GM23338 (cell line): ENCODE data around the gene HSPG2. TPM values are rescaled to one million over a fixed set of nuclear protein-coding genes. Genes with fewer than 3 reads are reported as not detected.
A peak's percentile ranks its signal among the peaks of the same experiment; 100 is the strongest.

Source experiments
- ATAC-seq: fragments of 200-7000 bp; cut with Tn5 transposase; 3 replicates; pipeline ENCODE4 v1.9.1; 2020
- DNase-seq: peaks from one replicate; pipeline ENCODE4 v3.0.0-alpha.2; 2015; ENCODE audit warnings: low spot score
- H2AFZ ChIP-seq: fragments of 200-600 bp; sonication (generic); 2 replicates; pipeline ENCODE4 v1.8.0; 2016; ENCODE audit warnings: antibody characterized with exemption, mild to moderate bottlenecking, moderate library complexity
- H3F3A ChIP-seq: fragments of 200-600 bp; sonication (generic); replicated peaks from 2 replicates; pipeline ENCODE4 v1.8.0; 2017; ENCODE audit warnings: antibody characterized with exemption, mixed run types, low read depth
- H3K27ac ChIP-seq: fragments of 200-600 bp; sonication (generic); 2 replicates; pipeline ENCODE4 v1.6.1; 2016; ENCODE audit warnings: low read depth
- H3K27me3 ChIP-seq: fragments of 200-600 bp; sonication (generic); 2 replicates; pipeline ENCODE4 v1.8.0; 2016; ENCODE audit warnings: mild to moderate bottlenecking, mixed run types, moderate library complexity; ENCODE audit not compliant: insufficient read depth
- H3K36me3 ChIP-seq: fragments of 200-600 bp; sonication (generic); 2 replicates; pipeline ENCODE4 v1.8.0; 2016; ENCODE audit warnings: mild to moderate bottlenecking; ENCODE audit not compliant: insufficient read depth
- H3K4me1 ChIP-seq: fragments of 200-600 bp; sonication (generic); 2 replicates; pipeline ENCODE4 v1.8.0; 2016; ENCODE audit warnings: mild to moderate bottlenecking, moderate library complexity; ENCODE audit not compliant: insufficient read depth
- H3K4me2 ChIP-seq: fragments of 200-600 bp; sonication (generic); 2 replicates; pipeline ENCODE4 v1.7.1; 2017; ENCODE audit warnings: mixed run types
- H3K4me3 ChIP-seq: fragments of 200-600 bp; sonication (generic); 2 replicates; pipeline ENCODE4 v1.6.1; 2016; ENCODE audit warnings: mixed run types
- H3K79me2 ChIP-seq: fragments of 200-600 bp; sonication (generic); replicated peaks from 2 replicates; pipeline ENCODE4 v1.8.0; 2017; ENCODE audit warnings: mild to moderate bottlenecking; ENCODE audit not compliant: insufficient read depth
- H3K9me2 ChIP-seq: fragments of 200-600 bp; sonication (generic); 2 replicates; pipeline ENCODE4 v1.8.0; 2017; ENCODE audit not compliant: insufficient read depth
- H4K20me1 ChIP-seq: fragments of 200-600 bp; sonication (generic); replicated peaks from 2 replicates; pipeline ENCODE4 v1.8.0; 2017; ENCODE audit warnings: mild to moderate bottlenecking; ENCODE audit not compliant: insufficient read depth
- H3K27ac Mint-ChIP-seq: 2 replicates; pipeline ENCODE4 v1.8.0; 2020; ENCODE audit warnings: inconsistent platforms, mild to moderate bottlenecking, moderate library complexity, mixed read lengths
- H3K27me3 Mint-ChIP-seq: 3 replicates; pipeline ENCODE4 v1.8.0; 2022; ENCODE audit warnings: low read depth, mild to moderate bottlenecking, moderate library complexity, mixed read lengths, inconsistent platforms; ENCODE audit not compliant: insufficient read depth, poor library complexity
- H3K36me3 Mint-ChIP-seq: 3 replicates; pipeline ENCODE4 v1.8.0; 2021; ENCODE audit warnings: low read depth, mild to moderate bottlenecking, inconsistent platforms, moderate library complexity, mixed read lengths
- H3K4me1 Mint-ChIP-seq: 3 replicates; pipeline ENCODE4 v1.8.0; 2020; ENCODE audit warnings: mild to moderate bottlenecking, inconsistent platforms, mixed read lengths
- H3K4me3 Mint-ChIP-seq: 3 replicates; pipeline ENCODE4 v1.8.0; 2021; ENCODE audit warnings: moderate library complexity, mild to moderate bottlenecking, inconsistent platforms, mixed read lengths
- H3K9me3 Mint-ChIP-seq: 3 replicates; pipeline ENCODE4 v1.8.0; 2020; ENCODE audit warnings: moderate library complexity, mild to moderate bottlenecking, inconsistent platforms, mixed read lengths
- CREB1 ChIP-seq: fragments of 250-450 bp; sonication (Bioruptor Pico); IDR thresholded peaks from 2 replicates; pipeline ENCODE4 v1.5.0; 2020; ENCODE audit warnings: low read depth, mild to moderate bottlenecking, moderate library complexity
- CTCF ChIP-seq, 2 experiments: fragments of 200-600 bp in 1 of 2; sonication (generic) in 1 of 2; conservative IDR thresholded peaks; 2 replicates each; pipeline versions ENCODE4 v1.5.1 to v1.6.1; 2016 to 2017; ENCODE audit warnings: antibody characterized with exemption in 2 of 2, low read depth in 2 of 2, mild to moderate bottlenecking in 2 of 2, moderate library complexity in 1 of 2
- ETS1 ChIP-seq: IDR thresholded peaks from 2 replicates; pipeline ENCODE4 v1.6.1; 2016; ENCODE audit warnings: antibody characterized with exemption
- EZH2 ChIP-seq: fragments of 200-600 bp; sonication (generic); IDR thresholded peaks from one replicate; pipeline ENCODE4 v1.8.0; 2017; ENCODE audit warnings: antibody characterized with exemption, mild to moderate bottlenecking, low read depth; ENCODE audit not compliant: unreplicated experiment
- EZH2phosphoT487 ChIP-seq: fragments of 200-600 bp; sonication (generic); IDR thresholded peaks from one replicate; pipeline ENCODE4 v1.8.1; 2018; ENCODE audit warnings: antibody characterized with exemption; ENCODE audit not compliant: unreplicated experiment
- JUNB ChIP-seq: IDR thresholded peaks from one replicate; pipeline ENCODE4 v1.6.1; 2016; ENCODE audit warnings: antibody characterized with exemption; ENCODE audit not compliant: unreplicated experiment
- NANOG ChIP-seq: IDR thresholded peaks from 2 replicates; pipeline ENCODE4 v1.6.1; 2016; ENCODE audit warnings: antibody characterized with exemption, borderline replicate concordance
- POLR2AphosphoS5 ChIP-seq: IDR thresholded peaks from 2 replicates; pipeline ENCODE4 v1.6.1; 2016; ENCODE audit warnings: antibody characterized with exemption, low read depth
- REST ChIP-seq: IDR thresholded peaks from one replicate; pipeline ENCODE4 v1.6.1; 2018; ENCODE audit warnings: antibody characterized with exemption; ENCODE audit not compliant: unreplicated experiment
- STAT1 ChIP-seq: IDR thresholded peaks from one replicate; pipeline ENCODE4 v1.6.1; 2016; ENCODE audit warnings: antibody characterized with exemption; ENCODE audit not compliant: unreplicated experiment
- ZNF114 ChIP-seq: fragments of 250-450 bp; sonication (Bioruptor Pico); IDR thresholded peaks from 2 replicates; pipeline ENCODE4 v1.5.0; 2020; ENCODE audit warnings: mild to moderate bottlenecking, moderate library complexity
- ZNF331 ChIP-seq: fragments of 250-450 bp; sonication (Bioruptor Pico); IDR thresholded peaks from 2 replicates; pipeline ENCODE4 v1.5.0; 2020; ENCODE audit warnings: low read depth, mild to moderate bottlenecking, moderate library complexity
- ZNF462 ChIP-seq: fragments of 250-450 bp; sonication (Bioruptor Pico); IDR thresholded peaks from 2 replicates; pipeline ENCODE4 v1.5.0; 2020; ENCODE audit warnings: mild to moderate bottlenecking, moderate library complexity
- polyA plus RNA-seq: library from polyadenylated mRNA; unstranded; fragments of >200 nt; fragmentation: Nextera tagmentation; extraction: Ambion mirVana; gene quantifications from 2 replicates; pipeline ENCODE4 v1.2.1, GENCODE V29; 2016
- total RNA-seq: library from RNA; depleted of rRNA; stranded (reverse); fragments of >200 nt; shearing (Covaris generic); gene quantifications from 2 replicates; pipeline ENCODE4 v1.2.3, GENCODE V29; 2014

The HSPG2 gene
- total and polyA plus RNA-seq, 2 experiments from 2014 or later: 14.9 to 70.8 TPM

GRCh38 chr1:21921100-21921875 is 15.8 kb downstream of the HSPG2 start:
- Mint-ChIP-seq H3K27ac (peak overlapping the region; percentile 88), H3K9me3 (no peaks in the 10 kb centered on the region), H3K36me3 (peaks cover 8% of the 10 kb centered on the region; the same call in 2 of the 3 replicates), H3K27me3 (peaks cover 16% of the 10 kb centered on the region), H3K4me1 (peaks cover 41% of the 10 kb centered on the region), H3K4me3 (no peak overlapping the region)
- Histone ChIP-seq H3K36me3 (no peaks in the 10 kb centered on the region), H3K4me1 (peaks cover 26% of the 10 kb centered on the region), H3K27ac (peak overlapping the region; percentile 90), H3K4me2 (peak overlapping the region; percentile 75; the same call in 1 of the 2 replicates), H3K9me2 (no peaks in the 10 kb centered on the region), H3K79me2 (peaks cover 12% of the 10 kb centered on the region), H3F3A (0 out of 2 replicates have a peak, but pooled peaks cover 8% of the 10 kb centered on the region), H2AFZ (no peak overlapping the region), H4K20me1 (no peaks in the 10 kb centered on the region; the same call in 1 of the 2 replicates), H3K4me3 (no peak overlapping the region), H3K27me3 (no peaks in the 10 kb centered on the region)
- DNase-seq (no peak), ATAC-seq (peak; percentile 7)
- TF ChIP-seq JUNB (no peak), EZH2phosphoT487 (no peak), ZNF462 (CRISPR knock-in tag) (no peak), EZH2 (no peak), POLR2AphosphoS5 (no peak), ZNF331 (CRISPR knock-in tag) (no peak), STAT1 (no peak), CREB1 (CRISPR knock-in tag) (no peak), NANOG (no peak), ZNF114 (CRISPR knock-in tag) (no peak), CTCF (conservative IDR thresholded peaks at IDR 0.05; ENCODE audit: low read depth in 2 of 2) (no peak), REST (no peak), ETS1 (no peak)
